GM18511 (cell line): Measurements from ENCODE around the gene FSCN2.

Experiments used
- ATAC-seq: cut with Tn5 transposase; IDR thresholded peaks from one replicate; pipeline ENCODE4 v1.9.1; 2021; ENCODE audit warnings: mild to moderate bottlenecking, moderate library complexity; ENCODE audit not compliant: unreplicated experiment

FSCN2 gene

GRCh38 chr17:81538651-81539570 is 10.7 kb downstream of the FSCN2 start:
- no peak for ATAC-seq

GRCh38 chr17:81539571-81539900 is 11.4 kb downstream of the FSCN2 start:
- no peak for ATAC-seq

- ATAC-seq, result no peak
These were observed 11.9 kb downstream of the FSCN2 start for GRCh38 chr17:81539961-81540675.

GRCh38 chr17:81540676-81541027 is 12.5 kb downstream of the FSCN2 start:
- no peak for ATAC-seq

- no peak for ATAC-seq
These were observed 12.9 kb downstream of the FSCN2 start for GRCh38 chr17:81541123-81541522.

- ATAC-seq, result no peak
These were observed 14.5 kb downstream of the FSCN2 start for GRCh38 chr17:81542431-81543338.

- ATAC-seq, result no peak
These were observed 15.1 kb downstream of the FSCN2 start for GRCh38 chr17:81543339-81543675.

GRCh38 chr17:81543756-81544155 is 15.6 kb downstream of the FSCN2 start:
- no peak for ATAC-seq

GRCh38 chr17:81544281-81544974 is 16.3 kb downstream of the FSCN2 start:
- no peak for ATAC-seq

GRCh38 chr17:81545160-81545949 is 17.2 kb downstream of the FSCN2 start:
- ATAC-seq, result no peak

GRCh38 chr17:81546906-81547613 is 18.9 kb downstream of the FSCN2 start:
- no peak for ATAC-seq

- no peak for ATAC-seq
These were observed 19.4 kb downstream of the FSCN2 start for GRCh38 chr17:81547614-81547982.

GRCh38 chr17:81549031-81549557 is 20.9 kb downstream of the FSCN2 start:
- ATAC-seq, result no peak

GRCh38 chr17:81549826-81550225 is 21.6 kb downstream of the FSCN2 start:
- ATAC-seq, result no peak

- ATAC-seq, result no peak
These were observed 22.1 kb downstream of the FSCN2 start for GRCh38 chr17:81550285-81550684.

- no peak for ATAC-seq
These were observed 22.8 kb downstream of the FSCN2 start for GRCh38 chr17:81550830-81551457.

- ATAC-seq, result peak; percentile 18
These were observed 23.5 kb downstream of the FSCN2 start for GRCh38 chr17:81551458-81552243.
